HG03558 (cell line): Measurements from ENCODE around the gene GLMN.
"Not testable (repeated sequence)": the region's sequence is repeated elsewhere in the genome, so short reads cannot be mapped to it uniquely, and the experiment has no call there.

Experiments
- ATAC-seq: cut with Tn5 transposase; IDR thresholded peaks from one replicate; pipeline ENCODE4 v1.9.1; 2021; ENCODE audit warnings: moderate number of reproducible peaks; ENCODE audit not compliant: unreplicated experiment; ENCODE audit errors: extremely low read depth

The GLMN gene

GRCh38 chr1:92301021-92301420 is 2.2 kb upstream of the GLMN start:
- ATAC-seq, result no peak

GRCh38 chr1:92299477-92300150 is 827 bp upstream of the GLMN start:
- no peak for ATAC-seq

- ATAC-seq, result no peak
Observed at GRCh38 chr1:92298213-92298572, 594 bp downstream of the GLMN start.

GRCh38 chr1:92291372-92291999 is 7.3 kb downstream of the GLMN start:
- no peak for ATAC-seq

GRCh38 chr1:92281411-92281810 is 17.4 kb downstream of the GLMN start:
- not testable (repeated sequence) for ATAC-seq

GRCh38 chr1:92279781-92280180 is 19.0 kb downstream of the GLMN start:
- ATAC-seq, result not testable (repeated sequence)

- no peak for ATAC-seq
Observed at GRCh38 chr1:92277105-92277723, 21.6 kb downstream of the GLMN start.

- no peak for ATAC-seq
Observed at GRCh38 chr1:92276082-92276481, 22.7 kb downstream of the GLMN start.

- no peak for ATAC-seq
Observed at GRCh38 chr1:92274939-92275338, 23.8 kb downstream of the GLMN start.

- no peak for ATAC-seq
Observed at GRCh38 chr1:92273039-92273438, 25.7 kb downstream of the GLMN start.

GRCh38 chr1:92262516-92262915 is 36.3 kb downstream of the GLMN start:
- no peak for ATAC-seq

- no peak for ATAC-seq
Observed at GRCh38 chr1:92259350-92259749, 39.4 kb downstream of the GLMN start.

- ATAC-seq, result not testable (repeated sequence)
Observed at GRCh38 chr1:92254714-92255113, 44.1 kb downstream of the GLMN start.

GRCh38 chr1:92244376-92244775 is 54.4 kb downstream of the GLMN start:
- no peak for ATAC-seq

GRCh38 chr1:92240034-92240433 is 58.8 kb downstream of the GLMN start:
- no peak for ATAC-seq

GRCh38 chr1:92230736-92231135 is 68.1 kb downstream of the GLMN start:
- no peak for ATAC-seq

GRCh38 chr1:92228401-92228800 is 70.4 kb downstream of the GLMN start:
- no peak for ATAC-seq

- ATAC-seq, result no peak
Observed at GRCh38 chr1:92219028-92219427, 79.8 kb downstream of the GLMN start.

- ATAC-seq, result no peak
Observed at GRCh38 chr1:92218559-92218958, 80.2 kb downstream of the GLMN start.

GRCh38 chr1:92217721-92218120 is 81.1 kb downstream of the GLMN start, which contains the start of gene C1orf146:
Gene C1orf146 (plus strand): TSS chr1:92217915. CDS start chr1:92231421, 13,506 bp downstream.
- ATAC-seq, result no peak

GRCh38 chr1:92211166-92211565 is 87.6 kb downstream of the GLMN start:
- ATAC-seq, result no peak

- no peak for ATAC-seq
Observed at GRCh38 chr1:92210701-92211100, 88.1 kb downstream of the GLMN start.
